DMS 273 treated with DMSO at 0.1 percent for 48 hours (cell line): Measurements from ENCODE around the gene PLOD1.

Experiments
- DNase-seq: peaks from one replicate; lab custom pipeline; 2025; lab: John Stamatoyannopoulos, UW

The PLOD1 gene

DNA sequence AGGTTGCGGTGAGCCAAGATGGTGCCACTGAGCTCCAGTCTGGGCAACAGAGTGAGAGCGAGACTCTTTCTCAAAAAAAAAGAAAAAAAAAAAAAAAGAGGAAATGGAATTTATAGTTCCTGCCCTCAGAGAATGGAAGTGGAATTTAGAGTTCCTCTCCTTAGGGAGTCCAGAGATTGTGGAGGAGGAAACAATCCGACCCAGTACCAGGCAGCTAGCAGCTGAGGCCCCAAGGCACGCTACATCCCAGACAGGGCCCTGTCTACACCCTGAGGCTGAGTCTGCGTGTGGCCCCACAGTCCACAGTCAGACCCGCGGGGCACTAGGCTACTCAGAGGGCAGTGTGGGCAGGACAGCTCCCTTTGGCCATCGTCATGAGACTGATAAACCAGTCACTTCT, 43.8 kb downstream of the PLOD1 start:
- DNase-seq, result no peak

DNA sequence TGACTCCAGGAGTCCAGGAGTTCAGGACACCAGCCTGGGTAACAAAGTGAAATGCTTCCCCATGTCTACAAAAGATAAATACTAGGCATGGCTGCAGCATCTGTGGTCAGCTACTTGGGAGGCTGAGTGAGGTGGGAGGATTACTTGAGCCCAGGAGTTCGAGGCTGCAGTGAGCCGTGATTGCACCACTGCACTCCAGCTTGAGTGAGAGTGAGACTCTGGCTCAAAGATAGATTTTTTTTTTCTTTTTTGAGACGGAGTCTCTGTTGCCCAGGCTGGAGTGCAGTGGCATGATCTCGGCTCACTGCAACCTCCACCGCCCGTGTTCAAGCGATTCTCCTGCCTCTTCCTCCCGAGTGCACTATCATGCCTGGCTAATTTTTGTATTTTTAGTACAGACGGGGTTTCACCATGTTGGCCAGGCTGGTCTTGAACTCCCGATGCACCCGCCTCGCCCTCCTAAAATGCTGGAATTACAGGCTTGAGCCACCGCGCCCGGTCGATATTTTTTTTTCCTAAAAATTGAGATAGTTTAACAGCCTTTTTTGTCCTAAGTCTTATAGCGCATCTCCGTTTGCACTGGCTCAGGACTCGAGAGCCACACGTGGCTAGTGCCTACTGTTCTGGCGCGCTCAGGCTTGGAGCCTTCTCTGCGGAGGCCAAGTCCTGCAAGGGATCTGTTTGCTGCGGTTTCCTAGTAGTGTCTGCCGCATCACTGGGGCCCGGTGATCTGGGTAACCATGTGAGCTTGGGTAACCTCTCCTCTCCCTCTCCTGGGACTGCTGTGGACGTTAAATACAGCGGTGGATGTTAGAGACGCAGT, 44.7 kb downstream of the PLOD1 start:
- DNase-seq, result no peak

DNA sequence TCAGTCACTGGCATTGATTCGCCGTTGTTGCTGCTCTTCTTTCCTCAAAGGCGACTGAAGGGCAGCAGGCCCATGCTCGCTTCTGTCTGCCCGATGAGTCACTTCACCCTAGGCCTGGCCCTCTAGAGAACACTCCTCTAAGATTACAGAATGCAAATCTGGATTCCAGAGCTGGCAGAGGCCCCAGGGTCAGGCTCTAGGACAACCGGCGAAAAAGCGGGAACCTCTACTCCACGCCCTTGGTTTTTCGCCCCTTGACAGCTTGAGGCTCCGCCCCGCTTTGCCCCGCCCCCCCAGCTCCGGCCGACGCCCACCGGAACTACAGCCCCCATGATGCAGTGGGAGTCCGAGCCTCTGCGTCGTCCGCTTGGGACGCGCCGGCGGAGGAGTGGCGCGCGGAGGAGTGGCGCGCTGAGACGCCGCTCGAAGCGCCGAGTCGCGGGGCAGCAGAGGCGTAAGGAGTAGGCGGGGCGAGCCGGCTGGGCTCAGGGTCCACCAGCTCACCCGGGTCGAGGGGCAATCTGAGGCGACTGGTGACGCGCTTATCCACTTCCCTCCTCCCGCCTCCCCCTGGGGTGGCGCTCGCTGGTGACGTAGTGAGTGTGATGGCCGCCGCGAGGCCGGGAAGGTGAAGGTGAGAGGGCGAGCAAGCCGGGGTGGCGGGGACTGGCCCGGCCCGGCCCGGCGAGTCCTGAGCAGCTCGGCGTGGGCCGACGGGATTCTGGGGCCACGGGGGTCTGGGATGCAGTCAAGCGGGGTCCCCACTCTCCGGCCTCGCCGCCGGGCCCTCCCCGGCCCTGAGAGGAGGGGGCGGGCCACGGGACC, 45.5 kb downstream of the PLOD1 start, which contains the start of gene MFN2:
TSS of gene MFN2 (plus strand) at position 594 of the 825 bp plus-strand sequence. CDS start 8,725 bp downstream, outside the sequence.
- DNase-seq, result peak; percentile 98

DNA sequence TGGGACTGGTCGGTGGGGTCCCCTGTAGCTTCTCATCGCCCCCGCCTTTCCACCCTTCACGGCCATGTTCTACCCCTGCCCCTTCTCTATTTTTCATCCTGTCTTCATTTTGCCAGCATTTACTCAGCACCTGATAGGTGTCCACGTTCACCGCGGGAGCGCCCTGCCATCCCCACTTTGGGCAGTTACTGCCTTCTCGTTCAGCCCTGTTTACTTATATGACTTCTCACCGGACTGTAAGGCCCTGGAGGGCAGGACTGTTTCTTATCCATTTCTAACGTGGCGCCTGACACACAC, 46.1 kb downstream of the PLOD1 start:
- no peak for DNase-seq

DNA sequence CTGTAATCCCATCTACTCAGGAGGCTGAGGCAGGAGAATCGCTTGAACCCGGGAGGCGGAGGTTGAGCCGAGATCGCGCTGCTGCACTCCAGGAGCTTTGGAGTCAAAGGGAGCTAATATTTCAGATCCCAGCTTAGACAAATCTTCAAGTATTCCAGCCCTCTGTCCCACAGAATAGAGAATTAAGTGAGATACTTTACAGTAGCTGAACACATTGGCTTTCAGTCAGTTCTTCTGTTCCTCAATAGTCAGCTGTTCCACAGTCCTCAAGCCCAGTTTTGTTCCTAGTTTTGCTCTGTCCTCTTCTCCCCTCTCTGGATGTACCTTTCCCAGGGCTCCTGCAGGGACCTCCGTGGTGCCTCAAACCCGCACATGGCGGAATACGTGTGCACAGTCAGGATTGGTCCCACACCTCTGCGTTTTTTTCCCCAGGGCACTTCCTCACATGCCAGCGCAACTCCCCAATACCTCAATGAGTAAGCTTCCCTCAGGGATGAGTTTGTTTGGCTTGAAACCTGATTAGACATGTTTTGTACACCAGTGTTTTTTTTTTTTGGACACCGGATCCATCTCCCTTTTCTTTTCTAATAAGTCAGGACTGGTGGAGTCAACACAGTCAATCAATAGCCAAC, 47.0 kb downstream of the PLOD1 start:
- DNase-seq, result no peak

DNA sequence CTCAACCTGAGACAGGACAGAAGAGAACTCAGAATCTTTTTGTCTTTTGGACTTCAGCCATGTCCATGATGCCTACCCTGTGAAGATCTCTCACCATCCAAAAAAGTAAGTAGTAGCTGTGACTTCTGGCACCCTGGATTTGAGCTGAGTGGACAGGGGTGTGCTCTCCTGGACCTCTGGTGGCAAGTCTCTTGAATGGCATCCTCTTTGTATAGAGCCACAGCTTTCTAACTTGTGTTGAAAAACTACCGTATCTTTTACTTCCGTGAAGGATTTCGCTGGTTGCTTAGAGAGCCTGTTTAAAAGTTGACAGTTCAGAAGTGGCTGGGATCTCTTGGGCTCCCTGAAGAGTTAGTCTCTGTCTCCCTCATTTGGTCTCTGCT, 47.5 kb downstream of the PLOD1 start:
- no peak for DNase-seq

DNA sequence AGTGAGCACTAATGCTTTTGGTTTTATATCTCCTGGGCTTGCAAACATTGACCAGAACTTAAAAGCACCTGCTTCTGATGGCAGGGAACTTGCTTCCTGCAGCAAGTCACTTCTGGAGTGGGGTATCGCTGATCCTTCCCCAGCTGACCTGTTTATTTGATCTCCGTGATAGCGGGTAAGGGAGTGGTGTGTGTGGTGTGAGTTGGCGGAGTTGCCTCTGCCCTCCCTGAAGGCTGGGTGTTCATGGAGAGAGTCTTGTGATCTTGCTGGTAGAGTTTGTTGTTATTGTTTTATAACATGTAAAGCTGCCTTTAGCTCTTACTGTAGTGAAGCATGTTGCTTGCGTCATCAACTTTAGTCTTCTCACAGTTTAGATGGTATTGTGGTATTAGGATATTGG, 49.6 kb downstream of the PLOD1 start:
- no peak for DNase-seq

DNA sequence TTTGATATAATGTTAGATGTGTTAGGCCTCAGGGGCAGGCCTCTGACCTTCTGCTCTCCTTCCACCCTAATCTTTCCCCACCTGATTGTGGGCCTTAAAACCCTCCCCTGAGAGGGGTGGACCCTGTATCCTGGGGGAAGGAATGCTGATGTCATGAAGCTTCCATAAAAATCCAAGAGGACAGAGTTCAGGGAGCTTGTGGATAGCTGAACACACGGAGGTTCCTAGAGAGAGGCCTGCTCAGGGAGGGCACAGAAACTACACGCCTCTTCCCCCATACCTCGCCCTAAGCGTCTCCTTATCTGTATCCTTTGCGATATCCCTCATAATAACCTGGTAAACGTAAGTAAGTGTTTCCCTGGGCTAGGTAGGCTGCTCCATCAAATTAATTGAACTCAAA, 50.1 kb downstream of the PLOD1 start:
- no peak for DNase-seq

DNA sequence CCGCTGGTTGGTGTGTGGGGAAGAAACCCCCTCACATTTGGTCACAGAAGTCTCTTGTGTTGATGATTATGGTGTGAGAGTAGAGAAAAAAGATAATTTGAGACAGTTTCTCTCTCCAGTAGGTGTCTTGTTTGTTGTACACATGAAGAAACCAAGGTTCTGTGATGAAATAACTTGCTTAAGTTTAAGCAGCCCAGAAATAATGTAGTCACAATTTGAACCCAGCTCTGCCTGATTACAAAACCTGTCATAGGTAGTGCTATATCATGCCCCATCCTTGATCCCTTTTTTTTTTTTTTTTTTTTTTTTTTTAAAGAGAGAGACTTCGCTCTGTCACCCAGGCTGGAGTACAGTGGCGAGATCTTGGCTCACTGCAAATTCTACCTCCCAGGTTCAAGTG, 50.7 kb downstream of the PLOD1 start:
- DNase-seq, result no peak

DNA sequence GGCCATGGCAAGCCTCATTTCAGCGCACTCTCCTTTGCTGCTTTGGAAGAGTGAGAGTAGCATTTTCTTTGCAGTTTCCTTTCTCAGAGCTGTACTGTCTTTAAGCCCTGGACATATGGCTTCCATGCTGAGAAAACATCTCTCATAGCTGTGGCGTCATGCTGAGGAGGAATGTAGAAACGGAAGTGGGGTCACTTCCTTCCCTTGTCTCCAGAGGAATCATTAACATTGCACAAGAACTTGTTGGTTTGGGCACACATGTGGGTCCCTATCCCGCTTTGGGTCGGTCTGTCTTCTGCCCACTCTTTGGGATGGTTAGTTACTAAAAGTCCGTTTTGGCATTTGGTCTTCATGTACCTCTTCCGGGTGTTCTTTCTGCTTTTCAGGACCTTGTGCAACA, 51.3 kb downstream of the PLOD1 start:
- no peak for DNase-seq

DNA sequence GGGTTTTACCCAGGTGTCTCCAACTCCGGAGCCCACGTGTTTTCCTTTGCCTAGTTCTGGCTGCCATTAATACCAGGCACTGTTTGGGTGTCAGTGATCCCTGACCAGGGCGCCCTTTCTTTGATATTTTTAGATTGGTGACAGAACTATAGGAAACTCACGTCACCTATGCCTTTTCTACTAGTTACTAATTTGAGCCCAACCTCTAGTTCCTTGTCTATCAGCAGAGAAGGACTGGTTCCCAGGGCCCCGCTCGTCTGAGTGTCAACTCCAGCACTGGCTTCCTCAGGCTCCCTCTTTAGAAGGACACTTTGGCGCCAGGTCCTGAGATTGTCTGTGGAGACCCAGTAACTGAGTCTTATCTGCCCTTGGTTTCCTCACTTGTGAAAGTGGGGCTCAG, 55.2 kb downstream of the PLOD1 start:
- no peak for DNase-seq

DNA sequence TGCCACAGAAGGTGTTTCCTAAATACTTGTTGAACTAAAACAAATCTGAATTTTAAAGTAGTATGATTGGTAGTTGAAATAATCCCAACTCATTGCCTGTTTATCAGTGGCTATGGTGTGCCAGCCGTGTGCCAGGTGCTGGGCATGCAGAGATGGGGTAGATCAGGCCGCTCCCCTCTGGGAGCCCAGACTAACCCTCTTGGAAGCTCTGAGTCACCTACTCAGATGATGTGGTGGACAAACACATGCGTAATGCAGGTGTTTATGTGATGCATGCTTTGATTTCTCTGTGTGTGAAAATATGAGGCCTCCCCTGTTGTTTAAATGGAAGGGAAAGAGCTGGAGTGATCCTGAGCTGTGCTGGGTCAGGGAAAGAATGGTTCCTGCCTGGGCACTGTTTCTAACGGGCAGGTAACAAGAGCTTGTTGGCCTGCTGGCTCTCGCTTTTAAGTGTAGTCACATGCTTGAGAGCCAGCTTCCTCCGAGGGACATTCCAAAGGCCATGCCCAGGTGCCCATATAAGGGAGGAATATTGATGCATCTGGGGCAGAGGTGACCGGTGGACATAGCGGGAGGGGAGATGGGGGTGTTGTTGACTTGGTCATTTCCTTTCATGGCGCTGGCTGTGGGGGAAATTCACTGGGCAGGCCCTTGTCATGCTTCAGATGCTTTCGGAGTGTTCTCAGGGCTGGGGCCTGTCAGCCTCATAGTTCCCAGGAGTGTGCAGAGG, 56.0 kb downstream of the PLOD1 start:
- DNase-seq, result no peak

DNA sequence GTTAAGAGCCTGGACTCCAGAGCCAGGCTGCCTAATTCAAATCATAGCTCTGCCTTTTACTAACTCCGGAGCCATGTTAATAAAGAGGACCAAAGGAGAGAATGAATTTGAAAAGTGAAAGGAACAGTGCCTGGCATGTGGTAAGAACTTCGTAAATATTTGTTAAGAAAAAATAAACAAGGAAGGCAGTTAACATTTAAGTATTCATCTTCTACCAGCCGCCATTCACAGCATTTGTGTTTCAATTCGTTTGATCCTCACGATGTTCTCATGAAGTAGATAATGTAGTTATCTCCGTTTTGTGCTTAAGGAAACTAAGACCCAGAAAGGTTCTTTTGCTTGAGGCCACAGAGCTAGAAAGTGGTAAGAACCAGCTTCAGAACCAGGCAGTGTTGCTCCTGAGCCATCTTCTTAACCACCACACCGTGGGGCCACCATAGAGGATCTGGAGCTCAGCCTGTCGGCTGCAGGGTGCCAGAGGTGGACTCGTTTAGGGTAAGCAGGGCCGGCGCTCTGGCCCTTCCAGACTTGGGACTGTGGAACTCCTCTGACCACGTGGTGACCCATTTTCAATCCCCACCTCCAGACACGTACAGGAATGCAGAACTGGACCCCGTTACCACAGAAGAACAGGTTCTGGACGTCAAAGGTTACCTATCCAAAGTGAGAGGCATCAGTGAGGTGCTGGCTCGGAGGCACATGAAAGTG, 57.6 kb downstream of the PLOD1 start:
- no peak for DNase-seq

DNA sequence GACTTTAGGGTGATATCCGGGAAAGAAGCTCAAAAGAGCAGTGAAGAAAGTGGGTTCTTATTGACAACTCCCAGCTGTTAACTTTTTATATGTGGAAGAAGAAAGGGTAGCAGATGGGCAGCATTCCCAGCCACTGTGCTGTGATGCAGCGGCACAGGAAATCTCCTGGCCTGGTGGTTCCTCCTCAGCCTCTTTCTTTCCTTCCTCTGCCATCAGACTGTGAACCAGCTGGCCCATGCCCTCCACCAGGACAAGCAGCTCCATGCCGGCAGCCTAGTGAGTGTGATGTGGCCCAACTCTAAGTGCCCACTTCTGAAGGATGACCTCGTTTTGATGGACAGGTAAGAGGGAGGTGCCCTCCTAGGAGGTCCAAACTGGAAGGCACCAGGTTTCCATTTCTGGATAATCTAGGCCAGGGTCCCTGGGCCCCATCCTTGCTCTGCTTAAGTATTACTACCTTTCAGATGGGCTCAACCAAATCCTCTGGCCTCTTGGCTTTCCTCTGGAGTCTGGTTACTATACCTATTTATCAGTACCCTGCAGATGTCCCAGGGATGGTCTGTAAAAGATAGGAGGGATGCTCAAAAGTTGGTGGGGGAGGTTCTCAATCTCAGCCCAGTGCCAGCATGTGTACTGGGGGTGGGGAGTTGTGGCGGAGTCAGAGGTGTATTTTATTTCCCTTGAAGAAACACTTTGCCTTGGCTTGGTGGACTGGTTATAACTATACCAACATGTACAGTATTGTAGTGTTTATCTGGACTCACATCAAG, 62.7 kb downstream of the PLOD1 start:
- no peak for DNase-seq

DNA sequence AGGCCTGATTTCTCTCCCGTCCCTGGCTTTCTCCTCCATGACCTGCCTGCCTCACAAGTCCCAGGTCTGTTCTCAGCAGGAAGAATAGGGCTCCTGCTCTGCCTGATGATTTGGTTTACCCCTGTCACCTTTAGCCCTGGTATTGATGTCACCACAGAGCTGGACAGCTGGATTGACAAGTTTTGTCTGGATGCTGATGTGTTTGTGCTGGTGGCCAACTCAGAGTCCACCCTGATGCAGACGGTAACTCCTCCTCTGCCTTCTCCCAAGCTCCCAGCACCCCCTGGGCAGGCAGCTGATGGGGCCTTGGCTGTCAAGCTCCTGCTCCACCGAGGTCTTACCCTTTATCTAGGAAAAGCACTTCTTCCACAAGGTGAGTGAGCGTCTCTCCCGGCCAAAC, 64.1 kb downstream of the PLOD1 start:
- no peak for DNase-seq

DNA sequence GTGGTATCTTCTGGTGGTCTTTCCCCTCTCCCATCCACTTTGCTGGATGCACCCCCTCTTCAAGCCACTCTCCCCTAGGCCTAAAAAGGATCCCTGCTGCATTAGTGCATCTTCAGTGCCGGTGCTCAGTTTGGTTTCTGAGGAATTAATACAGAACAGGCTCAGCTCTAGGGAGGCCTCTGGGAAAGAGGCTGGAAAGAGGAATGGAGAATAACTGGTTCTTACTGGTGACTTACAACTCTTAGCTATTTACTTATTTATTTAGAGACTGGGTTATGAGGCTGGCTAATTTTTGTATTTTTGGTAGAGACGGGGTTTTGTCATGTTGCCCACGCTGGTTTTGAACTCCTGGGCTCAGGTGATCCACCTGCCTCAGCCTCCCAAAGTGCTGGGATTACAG, 64.7 kb downstream of the PLOD1 start:
- DNase-seq, result no peak

DNA sequence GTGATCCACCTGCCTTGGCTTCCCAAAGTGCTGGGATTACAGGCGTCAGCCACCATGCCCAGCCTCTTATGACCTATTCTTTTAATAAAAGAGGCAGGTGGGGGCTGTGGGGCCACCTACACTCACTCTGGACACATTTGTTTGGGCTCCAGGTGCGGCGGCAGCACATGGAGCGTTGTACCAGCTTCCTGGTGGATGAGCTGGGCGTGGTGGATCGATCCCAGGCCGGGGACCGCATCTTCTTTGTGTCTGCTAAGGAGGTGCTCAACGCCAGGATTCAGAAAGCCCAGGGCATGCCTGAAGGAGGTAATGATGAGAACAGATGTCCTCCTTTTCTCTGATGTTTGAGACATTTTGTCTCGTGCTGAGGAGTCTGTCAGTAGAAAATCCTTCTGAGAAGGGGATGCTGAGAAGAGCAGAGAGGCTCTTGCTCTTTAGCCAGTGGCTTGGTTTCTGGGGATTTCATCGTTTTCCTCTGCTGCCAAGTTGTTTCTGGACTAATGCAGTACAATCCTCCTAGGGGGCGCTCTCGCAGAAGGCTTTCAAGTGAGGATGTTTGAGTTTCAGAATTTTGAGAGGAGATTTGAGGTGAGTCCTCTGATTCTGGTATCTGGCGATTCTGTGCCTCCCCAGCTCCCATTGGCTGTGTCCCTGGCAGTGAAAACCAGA, 66.9 kb downstream of the PLOD1 start:
- DNase-seq, result no peak

DNA sequence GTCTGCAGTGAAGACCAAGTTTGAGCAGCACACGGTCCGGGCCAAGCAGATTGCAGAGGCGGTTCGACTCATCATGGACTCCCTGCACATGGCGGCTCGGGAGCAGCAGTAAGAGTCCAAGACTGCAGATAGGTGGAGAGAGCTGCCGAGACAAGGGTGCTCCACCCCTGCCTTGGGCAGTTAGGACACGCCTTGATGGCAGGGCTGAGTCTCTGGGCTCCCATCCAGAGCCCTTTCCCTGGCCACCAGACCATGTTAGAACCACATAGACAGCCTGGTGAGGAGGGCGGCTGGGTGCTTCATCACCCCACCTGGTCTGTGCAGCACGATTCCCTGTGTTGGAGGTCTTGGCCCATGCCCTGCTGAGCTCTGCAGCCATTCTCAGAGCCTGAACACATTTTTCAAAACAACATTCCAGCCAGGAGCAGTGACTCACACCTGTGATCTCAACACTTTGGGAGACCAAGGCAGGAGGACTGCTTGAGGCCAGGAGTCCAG, 67.5 kb downstream of the PLOD1 start:
- no peak for DNase-seq

DNA sequence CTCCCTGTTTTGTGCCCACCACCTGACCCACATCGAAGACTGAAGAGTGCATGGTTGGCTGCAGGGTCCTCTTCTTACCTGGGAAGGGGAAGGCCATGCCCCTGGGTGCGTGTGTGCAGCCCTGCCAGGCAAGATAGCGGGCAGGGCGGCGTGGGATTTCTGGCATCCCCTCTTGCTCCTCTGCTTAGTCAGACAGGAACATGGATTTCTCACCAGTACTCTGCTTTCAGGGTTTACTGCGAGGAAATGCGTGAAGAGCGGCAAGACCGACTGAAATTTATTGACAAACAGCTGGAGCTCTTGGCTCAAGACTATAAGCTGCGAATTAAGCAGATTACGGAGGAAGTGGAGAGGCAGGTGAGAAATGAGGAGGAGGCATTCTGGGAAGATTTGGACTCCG, 69.2 kb downstream of the PLOD1 start:
- DNase-seq, result no peak

DNA sequence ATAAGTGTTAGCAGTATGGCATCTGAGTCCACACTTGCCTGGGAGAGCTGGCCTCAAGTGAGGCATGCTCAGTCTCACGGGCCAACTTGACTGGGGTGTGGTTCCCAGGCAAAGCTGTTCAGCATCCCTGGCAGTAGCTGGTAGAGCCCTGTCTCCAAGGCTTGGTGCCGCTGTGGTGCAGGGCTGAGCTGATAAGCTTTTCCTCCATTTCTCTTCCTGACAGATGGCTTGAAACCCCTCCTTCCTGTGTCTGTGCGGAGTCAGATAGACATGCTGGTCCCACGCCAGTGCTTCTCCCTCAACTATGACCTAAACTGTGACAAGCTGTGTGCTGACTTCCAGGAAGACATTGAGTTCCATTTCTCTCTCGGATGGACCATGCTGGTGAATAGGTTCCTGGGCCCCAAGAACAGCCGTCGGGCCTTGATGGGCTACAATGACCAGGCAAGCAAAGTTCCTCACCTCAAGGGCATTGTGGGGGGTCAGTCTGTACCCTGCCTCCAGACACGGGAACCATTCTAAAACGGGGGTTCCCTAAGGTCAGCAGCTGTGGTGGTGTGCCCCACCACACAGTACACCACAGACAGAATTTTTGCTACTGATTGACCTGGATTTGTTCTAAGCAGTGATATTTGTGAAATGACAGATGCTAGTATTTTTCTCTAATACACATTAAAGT, 71.1 kb downstream of the PLOD1 start:
- DNase-seq, result peak; percentile 77
